ENCODE data around the gene HTR3B.
"Not testable (repeated sequence)": the region's sequence is repeated elsewhere in the genome, so short reads cannot be mapped to it uniquely, and the experiment has no call there.

Gene HTR3B

GRCh38 chr11:113926273-113927197 is 21.9 kb downstream of the HTR3B start:
- no peak for TF ChIP-seq CTCF (IDR thresholded peaks at IDR 0.05; ENCODE audit: borderline replicate concordance, insufficient read depth, low read depth, low read length)
- H3K4me3 ChIP-seq (ENCODE audit: low read depth, low read length): no peak overlapping the region

GRCh38 chr11:113928311-113928710 is 23.7 kb downstream of the HTR3B start:
- no peak for TF ChIP-seq CTCF (IDR thresholded peaks at IDR 0.05; ENCODE audit: borderline replicate concordance, insufficient read depth, low read depth, low read length)
- H3K4me3 ChIP-seq (ENCODE audit: low read depth, low read length): no peak overlapping the region

- no peak for TF ChIP-seq CTCF (IDR thresholded peaks at IDR 0.05; ENCODE audit: borderline replicate concordance, insufficient read depth, low read depth, low read length)
- H3K4me3 ChIP-seq (ENCODE audit: low read depth, low read length): no peak overlapping the region
Measured at GRCh38 chr11:113932788-113933187, 28.2 kb downstream of the HTR3B start.

- H3K4me3 ChIP-seq (ENCODE audit: low read depth, low read length): not testable (repeated sequence)
Measured at GRCh38 chr11:113934193-113934592, 29.6 kb downstream of the HTR3B start.

GRCh38 chr11:113934761-113935160 is 30.2 kb downstream of the HTR3B start:
- no peak for TF ChIP-seq CTCF (IDR thresholded peaks at IDR 0.05; ENCODE audit: borderline replicate concordance, insufficient read depth, low read depth, low read length)
- no peak overlapping the region for H3K4me3 ChIP-seq (ENCODE audit: low read depth, low read length)

- no peak overlapping the region for H3K4me3 ChIP-seq (ENCODE audit: low read depth, low read length)
- no peak for TF ChIP-seq CTCF (IDR thresholded peaks at IDR 0.05; ENCODE audit: borderline replicate concordance, insufficient read depth, low read depth, low read length)
Measured at GRCh38 chr11:113935858-113936257, 31.3 kb downstream of the HTR3B start.

- TF ChIP-seq CTCF (IDR thresholded peaks at IDR 0.05; ENCODE audit: borderline replicate concordance, insufficient read depth, low read depth, low read length): no peak
- H3K4me3 ChIP-seq (ENCODE audit: low read depth, low read length): no peak overlapping the region
Measured at GRCh38 chr11:113937918-113938317, 33.3 kb downstream of the HTR3B start.
